H1 (cell line): ENCODE results near the gene NFKB1. TPM values are rescaled to one million over a fixed set of nuclear protein-coding genes. Genes with fewer than 3 reads are reported as not detected.

ENCODE experiments used
- ASH2L ChIP-seq: fragments of 200-600, 300-600 bp; sonication (generic); IDR thresholded peaks from one replicate; pipeline ENCODE4 v1.7.1; 2017; ENCODE audit warnings: low read length
- ATF3 ChIP-seq: IDR thresholded peaks from 2 replicates; pipeline ENCODE4 v1.6.1; 2011; ENCODE audit warnings: low read depth, mild to moderate bottlenecking, low read length; ENCODE audit not compliant: insufficient read depth
- RFX5 ChIP-seq: IDR thresholded peaks from 2 replicates; pipeline ENCODE4 v1.6.1; 2011; ENCODE audit warnings: low read depth, low read length, improper control_type of control experiment, borderline replicate concordance
- SP1 ChIP-seq: IDR thresholded peaks from 2 replicates; pipeline ENCODE4 v1.6.1; 2011; ENCODE audit warnings: low read depth, low read length
- TCF12 ChIP-seq: IDR thresholded peaks from 2 replicates; pipeline ENCODE4 v1.6.1; 2011; ENCODE audit warnings: low read depth, mild to moderate bottlenecking, low read length
- polyA plus RNA-seq, 7 experiments: library from polyadenylated mRNA; depleted of rRNA in 3 of 7; stranded (reverse) in 5 of 7; unstranded in 2 of 7; fragments of >200 nt in 5 of 7; fragments of 200-250 nt in 2 of 7; gene quantifications; 1 replicate in 5 of 7; 2 replicates in 1 of 7; 4 replicates in 1 of 7; pipeline versions ENCODE4 v1.2.1 to v1.2.3, GENCODE V29; 2011 to 2013; ENCODE audit warnings: missing spikeins in 2 of 7, mixed read lengths in 2 of 7
- total RNA-seq: library from RNA; stranded (reverse); fragmentation: NEBNext Ultra II Directional; extraction: Animal tissue kit (Norgen Biotek cat#: 25700); gene quantifications from 2 replicates; pipeline ENCODE4 v1.2.1, GENCODE V29; 2021

The NFKB1 gene
- total and polyA plus RNA-seq, 2 of the 8 experiments (the other 6 are each of a cell fraction or from before 2014, with no cell fraction given) = 2.9 to 6.8 TPM

- TF ChIP-seq SP1 = no peak
- no peak for TF ChIP-seq RFX5
- no peak for TF ChIP-seq TCF12
- no peak for TF ChIP-seq ASH2L
- TF ChIP-seq ATF3 = no peak
- TF ChIP-seq, all 59 proteins: peak for 0
Observed at GRCh38 chr4:102474736-102475504, 26.2 kb upstream of the NFKB1 start (continued).
